ENCODE data around the gene FRAT1.

DNA sequence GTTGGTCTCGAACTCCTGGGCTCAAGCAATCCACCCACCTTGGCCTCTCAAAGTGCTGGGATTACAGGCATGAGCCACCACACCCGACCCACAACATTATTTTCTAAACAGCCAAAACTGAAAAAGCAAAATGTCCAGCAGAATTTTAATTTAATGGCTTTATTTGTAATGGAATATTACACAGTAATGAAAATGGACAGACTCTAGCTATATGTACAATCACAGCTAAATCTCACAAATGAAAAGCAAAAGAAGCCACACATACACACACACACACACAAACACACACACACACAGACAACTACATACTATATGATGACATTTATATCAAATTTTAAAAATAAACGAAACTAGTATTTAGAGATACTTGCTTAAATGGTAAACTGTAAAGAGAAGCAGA is 45.4 kb upstream of the FRAT1 start:
- TF ChIP-seq, protein P1, sequence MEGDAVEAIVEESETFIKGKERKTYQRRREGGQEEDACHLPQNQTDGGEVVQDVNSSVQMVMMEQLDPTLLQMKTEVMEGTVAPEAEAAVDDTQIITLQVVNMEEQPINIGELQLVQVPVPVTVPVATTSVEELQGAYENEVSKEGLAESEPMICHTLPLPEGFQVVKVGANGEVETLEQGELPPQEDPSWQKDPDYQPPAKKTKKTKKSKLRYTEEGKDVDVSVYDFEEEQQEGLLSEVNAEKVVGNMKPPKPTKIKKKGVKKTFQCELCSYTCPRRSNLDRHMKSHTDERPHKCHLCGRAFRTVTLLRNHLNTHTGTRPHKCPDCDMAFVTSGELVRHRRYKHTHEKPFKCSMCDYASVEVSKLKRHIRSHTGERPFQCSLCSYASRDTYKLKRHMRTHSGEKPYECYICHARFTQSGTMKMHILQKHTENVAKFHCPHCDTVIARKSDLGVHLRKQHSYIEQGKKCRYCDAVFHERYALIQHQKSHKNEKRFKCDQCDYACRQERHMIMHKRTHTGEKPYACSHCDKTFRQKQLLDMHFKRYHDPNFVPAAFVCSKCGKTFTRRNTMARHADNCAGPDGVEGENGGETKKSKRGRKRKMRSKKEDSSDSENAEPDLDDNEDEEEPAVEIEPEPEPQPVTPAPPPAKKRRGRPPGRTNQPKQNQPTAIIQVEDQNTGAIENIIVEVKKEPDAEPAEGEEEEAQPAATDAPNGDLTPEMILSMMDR (conservative IDR thresholded peaks at IDR 0.05 in 1 of 2, IDR thresholded peaks at IDR 0.05 in 1 of 2; ENCODE audit: extremely low read depth in 1 of 2, insufficient read depth in 1 of 2, low read depth in 1 of 2, low read length in 2 of 2): no peak
- TF ChIP-seq EZH2 (IDR thresholded peaks at IDR 0.05; ENCODE audit: borderline replicate concordance, low read length): no peak

Measured in mammary epithelial cell (primary cell).